Measurements from ENCODE around the gene GYS1. TPM values are rescaled to one million over a fixed set of nuclear protein-coding genes. Genes with fewer than 3 reads are reported as not detected.
A peak's percentile ranks its signal among the peaks of the same experiment; 100 is the strongest.

Gene GYS1
- total RNA-seq, 2 donors from 2014 or later, result 50.8 to 99.9 TPM

DNA sequence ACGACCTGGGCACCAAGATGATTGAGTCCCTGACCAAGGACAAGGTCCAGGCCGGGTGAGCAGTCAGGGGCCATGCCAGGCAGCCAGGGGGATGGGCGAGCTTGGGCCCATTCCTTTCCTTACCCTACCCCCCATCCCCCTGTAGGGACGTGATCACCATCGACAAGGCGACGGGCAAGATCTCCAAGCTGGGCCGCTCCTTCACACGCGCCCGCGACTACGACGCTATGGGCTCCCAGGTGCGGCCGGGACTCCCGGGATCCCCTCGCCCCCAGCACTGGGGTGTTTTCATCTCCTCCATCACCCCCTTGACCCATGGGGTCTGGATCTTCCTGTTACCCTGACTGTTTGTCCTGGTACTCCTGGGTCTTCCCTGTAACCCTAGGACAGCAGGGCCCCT, 16.7 kb upstream of the GYS1 start:
- Mint-ChIP-seq H3K4me1 (no peaks in the 10 kb centered on the region), H3K4me3 (no peak overlapping the region), H3K27ac (no peak overlapping the region), H3K9me3 (no peaks in the 10 kb centered on the region), H3K27me3 (no peaks in the 10 kb centered on the region), H3K36me3 (ENCODE audit: low read depth) (peaks cover 86% of the 10 kb centered on the region)
- no peak for ATAC-seq (replicated peaks)

DNA sequence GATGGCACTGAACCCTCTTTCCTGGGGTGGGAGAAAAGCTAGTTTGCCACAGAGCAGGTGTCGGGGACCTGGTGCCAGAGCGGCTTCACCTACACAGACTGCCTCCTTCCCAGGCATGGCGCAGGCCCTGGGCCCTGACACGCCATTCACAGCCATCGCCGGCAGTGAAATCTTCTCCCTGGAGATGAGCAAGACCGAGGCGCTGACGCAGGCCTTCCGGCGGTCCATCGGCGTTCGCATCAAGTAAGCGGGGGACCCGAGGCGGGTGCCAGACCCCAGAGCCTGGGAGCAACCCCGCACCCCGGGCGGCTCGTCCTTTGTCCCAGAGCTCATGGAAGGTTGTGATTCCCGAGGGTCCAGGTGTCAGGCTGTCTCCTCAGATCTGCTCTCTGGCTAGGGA, 13.8 kb upstream of the GYS1 start:
- Mint-ChIP-seq H3K4me3 (no peak overlapping the region), H3K4me1 (no peaks in the 10 kb centered on the region), H3K36me3 (ENCODE audit: low read depth) (peaks cover 90% of the 10 kb centered on the region), H3K27ac (no peak overlapping the region), H3K27me3 (no peaks in the 10 kb centered on the region), H3K9me3 (no peaks in the 10 kb centered on the region)
- ATAC-seq (replicated peaks), result no peak

DNA sequence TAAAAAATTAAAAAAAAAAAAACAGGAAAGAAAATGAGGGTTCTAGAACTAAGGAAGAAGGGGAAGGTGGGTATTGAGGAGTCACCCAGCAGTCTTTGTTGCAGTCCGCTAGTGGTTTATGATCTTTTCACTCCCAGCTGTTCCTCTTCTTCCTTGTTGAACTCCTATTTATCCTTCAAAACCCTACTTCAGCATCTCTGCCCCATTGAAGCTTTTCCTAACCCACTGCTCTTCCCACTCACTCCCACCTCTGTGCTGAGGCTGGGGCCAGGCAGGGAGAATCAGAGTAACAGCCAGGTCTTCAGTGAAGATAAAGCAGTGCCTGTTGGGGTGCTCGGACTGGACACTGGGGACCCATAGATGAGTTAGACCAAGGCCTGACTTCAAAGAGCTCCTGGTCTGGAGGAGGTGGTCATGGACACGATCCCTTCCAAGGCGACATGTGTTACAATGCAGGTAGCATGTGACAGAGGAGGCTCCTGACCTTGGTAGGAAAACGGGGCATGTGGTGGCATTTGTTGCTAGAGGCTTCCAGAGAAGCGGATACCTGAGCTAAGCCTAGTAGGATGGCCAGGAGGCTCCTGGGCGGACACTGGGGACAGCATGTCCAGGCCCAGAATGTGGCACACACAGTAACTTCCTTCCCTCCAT, 12.0 kb upstream of the GYS1 start:
- Mint-ChIP-seq H3K36me3 (ENCODE audit: low read depth) (peaks cover 83% of the 10 kb centered on the region), H3K4me1 (no peaks in the 10 kb centered on the region), H3K27ac (no peak overlapping the region), H3K9me3 (no peaks in the 10 kb centered on the region), H3K27me3 (no peaks in the 10 kb centered on the region), H3K4me3 (no peak overlapping the region)
- no peak for ATAC-seq (replicated peaks)

DNA sequence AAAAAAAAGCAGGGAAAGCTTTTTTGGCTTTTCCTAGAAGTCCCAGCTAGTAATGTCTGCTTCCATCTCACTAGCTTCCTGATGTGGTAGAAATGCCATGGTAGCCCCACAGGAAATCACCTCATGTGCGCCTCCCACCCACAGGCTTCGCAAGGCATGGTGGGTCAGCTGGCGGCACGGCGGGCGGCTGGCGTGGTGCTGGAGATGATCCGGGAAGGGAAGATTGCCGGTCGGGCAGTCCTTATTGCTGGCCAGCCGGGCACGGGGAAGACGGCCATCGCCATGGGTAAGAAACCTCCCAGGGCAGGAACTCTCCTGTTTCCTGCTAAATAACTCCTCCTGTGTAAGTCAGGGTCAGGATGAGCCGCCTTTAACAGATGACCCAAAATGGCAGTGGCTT, 11.0 kb upstream of the GYS1 start:
- ATAC-seq (replicated peaks), result no peak
- Mint-ChIP-seq H3K27me3 (no peaks in the 10 kb centered on the region), H3K4me3 (no peak overlapping the region), H3K27ac (no peak overlapping the region), H3K36me3 (ENCODE audit: low read depth) (peaks cover 83% of the 10 kb centered on the region), H3K9me3 (no peaks in the 10 kb centered on the region), H3K4me1 (no peaks in the 10 kb centered on the region)

DNA sequence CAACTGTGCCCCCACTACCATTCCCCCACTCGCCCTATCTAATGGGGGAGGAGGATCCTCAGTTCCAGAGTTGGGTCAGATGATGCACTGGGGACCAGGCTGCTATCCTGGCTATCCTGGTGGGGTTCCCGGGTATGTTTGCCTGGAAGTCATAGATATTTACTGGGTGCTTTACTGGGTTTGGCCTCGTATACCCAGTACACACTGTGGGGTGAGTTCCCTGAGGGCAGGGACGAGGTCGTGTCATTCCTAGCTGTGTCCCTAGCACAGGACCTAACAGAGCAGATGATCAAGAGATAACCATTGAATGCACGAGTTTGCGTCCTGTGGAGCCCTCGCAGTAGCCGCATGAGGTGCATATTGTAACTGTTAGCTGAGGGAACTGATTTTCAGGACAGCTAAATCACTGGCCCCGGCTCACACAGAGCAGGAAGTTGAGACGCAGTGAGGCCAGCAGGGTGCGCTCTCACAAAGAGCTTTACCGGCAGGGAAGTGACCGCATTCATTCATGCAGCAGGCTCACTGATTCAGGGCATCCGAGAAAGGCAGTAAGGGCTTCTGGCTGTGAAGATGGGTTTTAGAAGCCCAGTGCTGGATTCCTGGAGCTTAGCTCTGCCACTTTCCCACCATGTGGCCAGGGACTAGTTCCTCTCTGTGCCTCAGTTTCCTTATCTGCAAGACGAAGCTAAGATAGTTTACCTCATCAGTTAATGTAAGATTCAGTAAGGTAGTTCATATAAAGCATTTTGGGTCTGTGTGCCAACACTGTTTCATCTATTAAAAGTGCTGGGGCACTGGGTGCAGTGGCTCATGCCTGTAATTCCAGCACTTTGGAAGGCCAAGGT, 6.6 kb upstream of the GYS1 start:
- H3K27me3 Mint-ChIP-seq, result no peaks in the 10 kb centered on the region
- peaks cover 54% of the 10 kb centered on the region for H3K36me3 Mint-ChIP-seq (ENCODE audit: low read depth)
- no peak overlapping the region for H3K27ac Mint-ChIP-seq
- H3K4me1 Mint-ChIP-seq, result peaks cover 12% of the 10 kb centered on the region
- no peak overlapping the region for H3K4me3 Mint-ChIP-seq
- H3K9me3 Mint-ChIP-seq, result no peaks in the 10 kb centered on the region
- ATAC-seq (replicated peaks), result peak; percentile 95

DNA sequence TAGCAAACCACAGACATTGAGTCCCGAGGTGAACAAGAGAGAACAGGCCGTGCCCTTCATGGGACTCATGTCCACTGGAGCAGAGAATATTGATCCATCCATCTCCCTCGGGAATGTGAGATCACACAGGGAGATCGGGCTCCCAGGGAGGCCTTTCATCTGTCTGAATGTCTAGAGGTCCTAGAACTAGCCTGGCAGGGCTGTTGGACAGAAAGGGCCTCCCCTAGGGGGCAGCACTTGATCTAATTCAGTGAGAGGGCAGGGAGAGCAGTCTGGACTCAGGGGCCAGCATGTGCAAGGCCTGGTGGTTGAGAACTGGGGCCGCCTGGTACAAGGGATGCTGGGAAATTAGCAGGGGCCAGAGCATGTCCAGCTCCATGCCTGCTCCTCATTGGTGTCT, 4.9 kb upstream of the GYS1 start:
- H3K4me1 Mint-ChIP-seq, result peaks cover 21% of the 10 kb centered on the region

DNA sequence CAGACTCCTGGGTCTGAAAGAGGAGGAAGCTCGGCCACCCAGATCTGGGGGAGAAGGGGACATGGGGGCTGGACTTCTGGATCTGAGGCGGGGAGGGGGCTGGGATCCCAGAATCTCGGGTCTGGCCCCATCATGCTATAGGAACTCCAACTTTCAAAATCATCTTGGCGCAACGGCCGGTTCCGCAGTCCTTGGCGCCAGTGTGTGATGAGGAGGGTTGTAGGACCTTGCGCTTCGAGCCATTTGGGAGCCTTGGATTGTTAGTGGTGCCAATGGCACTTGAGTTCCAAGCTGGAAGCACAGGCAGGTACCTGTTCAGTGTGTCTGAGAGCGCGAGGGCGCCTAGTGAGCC, 902 bp upstream of the GYS1 start:
- Mint-ChIP-seq H3K36me3 (ENCODE audit: low read depth) (peaks cover 54% of the 10 kb centered on the region), H3K27ac (peak overlapping the region; percentile 92), H3K9me3 (no peaks in the 10 kb centered on the region), H3K27me3 (no peaks in the 10 kb centered on the region), H3K4me3 (peak overlapping the region; percentile 86), H3K4me1 (peaks cover 34% of the 10 kb centered on the region)
- no peak for ATAC-seq (replicated peaks)

More for the DNA sequence above, 4.9 kb upstream of the GYS1 start:
- Mint-ChIP-seq H3K36me3 (ENCODE audit: low read depth) (peaks cover 51% of the 10 kb centered on the region), H3K27ac (peak overlapping the region; percentile 63), H3K4me3 (no peak overlapping the region), H3K9me3 (no peaks in the 10 kb centered on the region), H3K27me3 (no peaks in the 10 kb centered on the region)
- ATAC-seq (replicated peaks), result no peak

DNA sequence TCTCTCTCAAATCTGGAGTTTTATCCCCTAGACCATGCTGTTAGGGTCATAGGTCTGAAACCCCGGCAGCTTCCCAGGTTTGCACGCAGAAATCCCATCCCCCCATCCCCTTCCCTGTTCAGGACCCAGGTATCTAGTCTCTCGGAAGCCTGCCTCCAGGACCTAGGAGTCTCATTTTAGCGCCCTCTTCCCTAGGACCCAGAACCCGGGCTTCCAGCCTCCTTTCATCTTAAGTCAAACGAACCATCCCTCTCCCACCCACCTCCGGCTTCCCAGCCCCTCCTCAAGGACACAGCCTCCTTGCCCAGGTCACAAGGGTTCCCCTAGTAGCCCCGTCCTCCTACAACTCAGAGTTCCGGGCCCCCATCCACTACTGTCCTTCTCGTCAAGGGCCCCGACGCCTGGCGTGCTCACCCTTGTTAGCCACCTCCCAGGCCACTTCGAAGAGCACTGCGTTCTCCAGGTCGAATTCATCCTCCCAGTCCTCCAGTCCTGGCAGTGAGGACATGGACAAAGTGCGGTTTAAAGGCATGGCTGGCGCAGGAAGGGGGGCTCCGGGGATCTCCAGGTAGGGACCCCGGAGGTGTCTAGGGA, 431 bp downstream of the GYS1 start:
- no peak for ATAC-seq (replicated peaks)
- H3K4me1 Mint-ChIP-seq, result peaks cover 35% of the 10 kb centered on the region

DNA sequence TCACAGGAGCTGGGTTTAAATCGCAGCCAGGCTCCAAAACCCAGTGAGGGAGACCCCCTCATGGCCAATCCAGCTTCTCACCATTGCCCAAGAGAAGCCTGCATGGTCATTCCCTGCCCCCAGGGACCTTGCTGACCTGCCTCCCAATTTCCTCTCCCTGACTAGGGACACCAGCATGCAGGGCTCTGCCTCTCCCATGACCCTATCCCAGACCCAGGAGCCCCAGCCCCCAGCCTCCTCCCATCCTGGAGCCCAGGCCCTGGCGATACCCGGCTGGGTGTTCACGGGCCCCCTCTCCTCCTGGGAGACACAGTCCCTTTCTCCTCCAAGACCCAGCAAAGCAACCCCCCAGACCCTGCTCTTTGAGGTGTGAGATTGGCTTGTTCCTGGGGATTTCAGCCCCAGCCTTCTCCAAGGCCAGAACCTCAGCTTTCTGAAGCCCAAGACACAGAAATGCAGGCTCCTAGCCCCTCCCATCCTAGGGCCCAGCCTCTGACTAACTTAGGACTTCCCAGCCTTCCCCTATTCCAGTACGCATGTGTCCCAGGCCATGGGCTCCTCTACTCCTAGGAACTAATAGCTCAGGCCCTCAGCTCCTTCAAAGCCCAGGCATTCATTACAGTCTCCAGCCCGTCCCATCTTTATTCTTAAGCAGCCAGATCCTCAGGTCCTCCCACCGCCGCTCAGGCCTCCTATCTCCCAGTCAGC, 1.1 kb downstream of the GYS1 start:
- no peaks in the 10 kb centered on the region for H3K9me3 Mint-ChIP-seq
- H3K27ac Mint-ChIP-seq, result peak overlapping the region; percentile 92
- H3K4me1 Mint-ChIP-seq, result peaks cover 38% of the 10 kb centered on the region
- no peak for ATAC-seq (replicated peaks)
- no peaks in the 10 kb centered on the region for H3K27me3 Mint-ChIP-seq
- H3K4me3 Mint-ChIP-seq, result peak overlapping the region; percentile 86
- peaks cover 72% of the 10 kb centered on the region for H3K36me3 Mint-ChIP-seq (ENCODE audit: low read depth)

More for the DNA sequence above, 431 bp downstream of the GYS1 start:
- no peaks in the 10 kb centered on the region for H3K9me3 Mint-ChIP-seq
- H3K4me3 Mint-ChIP-seq, result peak overlapping the region; percentile 86
- H3K36me3 Mint-ChIP-seq (ENCODE audit: low read depth), result peaks cover 66% of the 10 kb centered on the region
- peak overlapping the region; percentile 92 for H3K27ac Mint-ChIP-seq
- no peaks in the 10 kb centered on the region for H3K27me3 Mint-ChIP-seq

DNA sequence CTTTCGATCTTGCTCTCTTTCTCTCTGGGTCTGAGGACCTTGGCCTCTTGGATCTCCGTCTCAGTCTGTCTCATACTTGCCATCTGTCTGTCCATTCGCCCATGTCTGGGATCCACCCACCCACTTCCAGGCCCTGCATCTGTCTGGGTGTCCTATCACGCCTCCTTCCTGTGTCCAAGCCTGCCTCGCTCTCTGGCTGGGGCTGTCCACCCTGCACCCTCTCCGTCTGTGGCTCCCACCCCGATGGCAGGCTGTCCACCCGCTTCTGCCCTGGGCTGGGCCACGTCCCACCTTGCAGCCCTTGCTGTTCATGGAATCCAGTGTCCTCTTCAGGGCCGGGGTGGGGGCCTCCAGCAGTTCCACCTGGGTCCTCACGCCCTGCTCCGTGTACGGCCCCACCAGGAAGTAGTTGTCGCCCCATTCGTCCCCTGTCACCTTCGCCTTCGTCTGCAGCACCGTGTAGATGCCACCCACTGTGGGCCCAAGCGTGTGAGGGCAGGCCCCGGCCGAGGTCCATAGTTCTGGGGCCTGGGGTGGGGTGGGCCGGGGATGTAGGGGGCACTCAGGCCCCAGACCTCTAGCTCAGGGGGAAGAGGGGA, 2.0 kb downstream of the GYS1 start:
- H3K4me3 Mint-ChIP-seq, result peak overlapping the region; percentile 8
- peaks cover 38% of the 10 kb centered on the region for H3K4me1 Mint-ChIP-seq
- ATAC-seq (replicated peaks), result no peak
- no peak overlapping the region for H3K27ac Mint-ChIP-seq
- H3K36me3 Mint-ChIP-seq (ENCODE audit: low read depth), result peaks cover 80% of the 10 kb centered on the region
- no peaks in the 10 kb centered on the region for H3K27me3 Mint-ChIP-seq
- no peaks in the 10 kb centered on the region for H3K9me3 Mint-ChIP-seq

DNA sequence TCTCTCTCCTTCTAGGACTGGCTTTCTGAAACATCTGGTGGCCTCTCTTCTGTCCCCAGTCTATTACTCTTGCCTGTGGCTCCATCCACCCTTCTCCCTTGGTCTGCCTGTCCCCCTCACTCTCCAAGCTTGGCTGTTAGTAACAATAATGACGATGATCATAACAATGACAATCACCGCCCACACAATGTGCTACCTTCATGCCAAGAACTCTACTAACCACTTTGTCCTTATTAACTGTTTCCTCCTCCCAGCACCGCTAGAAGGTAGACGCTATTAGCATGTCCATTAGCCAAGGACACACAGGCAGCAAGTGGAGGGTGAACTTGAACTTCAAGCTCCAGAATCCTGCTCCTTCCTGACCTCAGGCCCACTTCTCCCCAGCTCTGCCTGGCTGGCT, 2.7 kb downstream of the GYS1 start:
- ATAC-seq (replicated peaks), result no peak
- Mint-ChIP-seq H3K4me1 (peaks cover 38% of the 10 kb centered on the region), H3K27me3 (no peaks in the 10 kb centered on the region), H3K9me3 (no peaks in the 10 kb centered on the region), H3K27ac (peak overlapping the region; percentile 25), H3K36me3 (ENCODE audit: low read depth) (peaks cover 86% of the 10 kb centered on the region), H3K4me3 (peak overlapping the region; percentile 8)

DNA sequence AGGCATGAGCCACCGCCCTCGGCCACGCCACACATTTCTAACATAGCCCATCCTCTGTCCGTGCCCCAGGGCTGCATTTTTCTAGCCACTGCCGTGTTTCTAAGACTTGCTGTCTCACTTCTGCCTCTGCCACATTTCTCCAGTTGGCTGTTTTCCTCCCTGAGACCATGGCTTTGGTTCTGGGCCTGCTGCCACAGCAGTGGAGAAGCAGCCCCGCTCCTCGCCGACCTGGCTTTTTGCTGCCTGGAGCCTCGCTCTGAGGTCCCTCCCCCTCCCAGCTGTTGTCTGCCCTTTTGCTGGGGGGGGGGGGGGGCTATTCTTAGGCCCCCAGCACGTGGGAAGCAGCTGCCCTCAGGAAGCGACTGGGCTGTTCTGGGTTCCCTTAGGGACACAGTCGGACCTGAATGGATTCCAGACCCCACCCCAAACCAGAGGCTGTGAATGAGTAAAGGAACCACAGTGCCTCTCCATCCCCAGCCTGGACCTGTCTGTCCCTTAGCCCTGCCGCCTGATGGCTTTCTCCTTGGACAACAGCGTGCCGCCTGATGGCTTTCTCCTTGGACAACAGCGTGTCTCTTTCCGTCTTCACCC, 3.3 kb downstream of the GYS1 start:
- Mint-ChIP-seq H3K36me3 (ENCODE audit: low read depth) (peaks cover 86% of the 10 kb centered on the region), H3K4me1 (peaks cover 32% of the 10 kb centered on the region), H3K27me3 (no peaks in the 10 kb centered on the region), H3K9me3 (no peaks in the 10 kb centered on the region), H3K4me3 (peak overlapping the region; percentile 8), H3K27ac (peak overlapping the region; percentile 25)
- no peak for ATAC-seq (replicated peaks)

DNA sequence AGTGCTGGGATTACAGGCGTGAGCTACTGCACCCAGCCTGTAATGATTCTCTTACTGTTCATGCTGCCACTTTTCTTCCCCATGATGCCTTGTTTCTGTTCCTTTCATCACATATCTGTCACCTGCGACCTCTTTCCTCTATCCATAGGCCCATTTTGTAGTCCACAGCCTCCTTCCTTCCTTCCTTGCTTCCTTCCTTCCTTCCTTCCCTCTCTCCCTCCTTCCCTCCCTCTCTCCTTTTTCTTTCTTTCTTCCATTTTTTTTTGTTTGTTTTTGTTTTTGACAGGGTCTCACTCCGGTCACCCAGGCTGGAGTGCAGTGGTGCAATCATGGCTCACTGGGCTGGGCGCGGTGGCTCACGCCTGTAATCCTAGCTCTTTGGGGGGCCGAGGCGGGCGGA, 4.2 kb downstream of the GYS1 start:
- ATAC-seq (replicated peaks), result no peak
- no peak overlapping the region for H3K4me3 Mint-ChIP-seq
- peak overlapping the region; percentile 21 for H3K27ac Mint-ChIP-seq
- peaks cover 26% of the 10 kb centered on the region for H3K4me1 Mint-ChIP-seq
- no peaks in the 10 kb centered on the region for H3K9me3 Mint-ChIP-seq
- peaks cover 87% of the 10 kb centered on the region for H3K36me3 Mint-ChIP-seq (ENCODE audit: low read depth)
- H3K27me3 Mint-ChIP-seq, result no peaks in the 10 kb centered on the region

DNA sequence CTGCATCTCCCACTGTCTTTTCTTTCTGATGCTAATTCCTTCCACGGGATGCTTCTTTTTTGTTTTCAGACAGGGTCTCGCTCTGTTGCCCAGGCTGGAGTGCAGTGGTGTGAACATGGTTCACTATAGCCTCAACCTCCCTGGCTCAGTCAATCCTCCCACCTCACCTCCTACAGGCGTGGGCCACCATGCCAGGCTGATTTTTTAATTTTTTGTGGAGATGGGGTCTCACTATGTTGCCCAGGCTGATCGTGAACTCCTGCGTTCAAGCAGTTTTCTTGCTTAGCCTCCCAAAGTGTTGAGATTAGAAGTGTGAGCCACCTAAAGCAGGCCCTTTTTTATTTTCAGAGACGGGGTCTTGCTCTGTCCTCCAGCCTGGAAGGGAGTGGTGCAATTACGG, 4.8 kb downstream of the GYS1 start:
- Mint-ChIP-seq H3K36me3 (ENCODE audit: low read depth) (peaks cover 87% of the 10 kb centered on the region), H3K4me1 (peaks cover 22% of the 10 kb centered on the region), H3K4me3 (no peak overlapping the region), H3K27me3 (no peaks in the 10 kb centered on the region), H3K9me3 (no peaks in the 10 kb centered on the region), H3K27ac (peak overlapping the region; percentile 21)
- no peak for ATAC-seq (replicated peaks)
